Gastroesophageal sphincter (tissue), 3 donors: ENCODE data around the gene TARM1.

Experiments
- EP300 ChIP-seq: sonication (generic); formaldehyde crosslinking; IDR thresholded peaks from one replicate; pipeline ENCODE4 v1.6.1; 2017; ENCODE audit warnings: antibody characterized with exemption, mild to moderate bottlenecking
- POLR2AphosphoS5 ChIP-seq: sonication (generic); formaldehyde crosslinking; IDR thresholded peaks from one replicate; pipeline ENCODE4 v1.6.1; 2017; ENCODE audit warnings: antibody characterized with exemption
- TF ChIP-seq, protein P1 (sequence below), 4 experiments: fragments of 200-600 bp in 2 of 4; fragments of 450-650 bp in 2 of 4; sonication (generic) in 1 of 4; IDR thresholded peaks; one replicate each; pipeline ENCODE4 v1.5.1; 2017 to 2019; ENCODE audit warnings: antibody characterized with exemption in 4 of 4, mild to moderate bottlenecking in 2 of 4, moderate library complexity in 2 of 4

DNA sequence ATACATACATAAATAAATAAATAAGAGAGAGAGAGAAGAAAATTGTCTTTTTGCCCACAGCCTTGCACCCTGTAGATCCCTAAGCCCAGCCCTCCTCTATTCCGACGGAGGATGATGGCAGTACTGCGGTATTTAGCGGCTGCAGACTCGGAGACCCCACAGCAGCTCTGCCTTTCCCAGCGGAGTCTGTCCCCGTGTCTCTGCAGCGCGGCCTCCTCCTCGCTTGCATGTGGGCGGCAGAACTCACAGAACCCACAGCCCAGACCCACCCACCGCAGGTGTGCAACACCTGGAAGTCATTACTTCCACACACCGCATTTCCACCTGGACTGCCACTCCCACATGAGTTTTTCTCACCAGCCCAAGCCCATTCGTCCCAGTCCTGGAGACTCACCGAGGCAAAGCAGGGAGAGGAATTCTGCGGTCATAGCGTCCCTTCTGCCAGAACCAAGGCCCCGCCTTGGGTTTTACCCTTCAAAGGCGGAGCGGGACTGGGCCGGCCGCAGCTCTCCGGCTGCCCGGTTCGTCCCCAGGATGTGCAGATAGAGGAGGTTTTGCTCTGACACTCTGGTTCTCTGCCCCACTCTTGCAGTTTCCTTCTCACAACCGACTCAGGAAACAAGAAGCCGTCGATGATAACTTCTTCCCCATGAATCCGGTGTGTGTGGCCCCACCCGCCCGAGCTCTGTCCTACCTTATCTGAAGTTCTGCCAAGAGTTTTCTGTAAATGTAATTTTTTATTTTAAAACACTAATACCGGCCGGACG lies 17.6 kb downstream of the TARM1 start, which contains the start of gene VSTM1:
- TF ChIP-seq POLR2AphosphoS5 (no peak), EP300 (no peak)
- TF ChIP-seq, protein P1, sequence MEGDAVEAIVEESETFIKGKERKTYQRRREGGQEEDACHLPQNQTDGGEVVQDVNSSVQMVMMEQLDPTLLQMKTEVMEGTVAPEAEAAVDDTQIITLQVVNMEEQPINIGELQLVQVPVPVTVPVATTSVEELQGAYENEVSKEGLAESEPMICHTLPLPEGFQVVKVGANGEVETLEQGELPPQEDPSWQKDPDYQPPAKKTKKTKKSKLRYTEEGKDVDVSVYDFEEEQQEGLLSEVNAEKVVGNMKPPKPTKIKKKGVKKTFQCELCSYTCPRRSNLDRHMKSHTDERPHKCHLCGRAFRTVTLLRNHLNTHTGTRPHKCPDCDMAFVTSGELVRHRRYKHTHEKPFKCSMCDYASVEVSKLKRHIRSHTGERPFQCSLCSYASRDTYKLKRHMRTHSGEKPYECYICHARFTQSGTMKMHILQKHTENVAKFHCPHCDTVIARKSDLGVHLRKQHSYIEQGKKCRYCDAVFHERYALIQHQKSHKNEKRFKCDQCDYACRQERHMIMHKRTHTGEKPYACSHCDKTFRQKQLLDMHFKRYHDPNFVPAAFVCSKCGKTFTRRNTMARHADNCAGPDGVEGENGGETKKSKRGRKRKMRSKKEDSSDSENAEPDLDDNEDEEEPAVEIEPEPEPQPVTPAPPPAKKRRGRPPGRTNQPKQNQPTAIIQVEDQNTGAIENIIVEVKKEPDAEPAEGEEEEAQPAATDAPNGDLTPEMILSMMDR (IDR thresholded peaks at IDR 0.05) = no peak
